IMR-90 (cell line): ENCODE results near the gene MGRN1. TPM values are rescaled to one million over a fixed set of nuclear protein-coding genes. Genes with fewer than 3 reads are reported as not detected.

Experiments
- ATAC-seq: fragments of 200-7000 bp; cut with Tn5 transposase; 2 replicates; pipeline ENCODE4 v1.9.1; 2020; ENCODE audit warnings: low read depth, mild to moderate bottlenecking, moderate library complexity
- BruUV-seq: library from RNA; stranded (reverse); fragments of 400-500 nt; replicated peaks from 2 replicates; lab custom pipeline; 2021; lab: Mats Ljungman, UMichigan
- CTCF ChIA-PET: fragments of 300-600 bp; formaldehyde crosslinking; extraction: SDS; loops from one replicate; lab custom pipeline; 2021; ENCODE audit warnings: antibody characterized with exemption; lab: Yijun Ruan, JAX
- POLR2A ChIA-PET: fragments of 300-600 bp; sonication (Branson Sonifier 250); formaldehyde crosslinking; loops from one replicate; lab custom pipeline; 2022; ENCODE audit warnings: antibody characterized with exemption; ENCODE audit not compliant: unreplicated experiment; lab: Charles Lee
- DNase-seq: peaks from one replicate; pipeline ENCODE4 v3.0.0; 2013
- H2AFZ ChIP-seq: replicated peaks from 2 replicates; pipeline ENCODE3; 2013; ENCODE audit warnings: low read length, mild to moderate bottlenecking; ENCODE audit not compliant: poor library complexity
- H2AK5ac ChIP-seq: 2 replicates; pipeline ENCODE4 v1.6.1; 2013; ENCODE audit warnings: low read depth, low read length, inconsistent platforms
- H2AK9ac ChIP-seq: replicated peaks from 2 replicates; pipeline ENCODE3; 2013; ENCODE audit warnings: mild to moderate bottlenecking, low read depth, low read length, moderate library complexity; ENCODE audit not compliant: poor library complexity
- H2BK120ac ChIP-seq: 2 replicates; pipeline ENCODE4 v1.6.1; 2013; ENCODE audit warnings: low read depth, low read length, inconsistent platforms
- H2BK15ac ChIP-seq: 3 replicates; pipeline ENCODE4 v1.6.1; 2013; ENCODE audit warnings: low read depth, low read length, inconsistent platforms
- H2BK20ac ChIP-seq: 2 replicates; pipeline ENCODE4 v1.6.1; 2013; ENCODE audit warnings: low read depth, mild to moderate bottlenecking, inconsistent platforms, low read length, moderate library complexity
- H2BK5ac ChIP-seq: 2 replicates; pipeline ENCODE4 v1.6.1; 2013; ENCODE audit warnings: mild to moderate bottlenecking, low read depth, low read length, inconsistent platforms; ENCODE audit not compliant: poor library complexity, severe bottlenecking
- H3K14ac ChIP-seq: replicated peaks from 2 replicates; pipeline ENCODE4 v1.6.1; 2013; ENCODE audit warnings: low read depth, low read length, inconsistent platforms
- H3K18ac ChIP-seq: 2 replicates; pipeline ENCODE4 v1.6.1; 2013; ENCODE audit warnings: low read depth, low read length, control low read depth
- H3K23ac ChIP-seq: 2 replicates; pipeline ENCODE4 v1.6.1; 2013; ENCODE audit warnings: low read depth, low read length, inconsistent platforms
- H3K27ac ChIP-seq: 2 replicates; pipeline ENCODE4 v1.5.1; 2013; ENCODE audit warnings: mild to moderate bottlenecking, control low read depth, low read length; ENCODE audit not compliant: insufficient read depth
- H3K27me3 ChIP-seq: 2 replicates; pipeline ENCODE4 v1.6.1; 2013; ENCODE audit warnings: low read length; ENCODE audit not compliant: control insufficient read depth, insufficient read depth
- H3K36me3 ChIP-seq: 2 replicates; pipeline ENCODE4 v1.6.1; 2013; ENCODE audit warnings: low read length, mixed read lengths; ENCODE audit not compliant: control insufficient read depth, insufficient read depth
- H3K4ac ChIP-seq: 2 replicates; pipeline ENCODE4 v1.6.1; 2013; ENCODE audit warnings: low read depth, low read length, inconsistent platforms
- H3K4me1 ChIP-seq: 2 replicates; pipeline ENCODE4 v1.6.1; 2013; ENCODE audit warnings: low read length, mixed read lengths; ENCODE audit not compliant: control insufficient read depth, insufficient read depth
- H3K4me2 ChIP-seq: 2 replicates; pipeline ENCODE4 v1.6.1; 2013; ENCODE audit warnings: low read depth, mild to moderate bottlenecking, control low read depth, low read length, moderate library complexity
- H3K4me3 ChIP-seq: 2 replicates; pipeline ENCODE4 v1.5.1; 2013; ENCODE audit warnings: low read depth, mild to moderate bottlenecking, control low read depth, low read length, moderate library complexity; ENCODE audit not compliant: insufficient read depth
- H3K56ac ChIP-seq: 2 replicates; pipeline ENCODE4 v1.6.1; 2013; ENCODE audit warnings: low read length, inconsistent platforms; ENCODE audit not compliant: insufficient read depth; ENCODE audit errors: extremely low read depth
- H3K79me1 ChIP-seq, 2 experiments: 2 replicates each; pipeline ENCODE4 v1.6.1; 2013; ENCODE audit warnings: low read length in 2 of 2, inconsistent platforms in 1 of 2, low read depth in 1 of 2
- H3K9ac ChIP-seq: 2 replicates; pipeline ENCODE4 v1.6.1; 2013; ENCODE audit warnings: low read depth, low read length, control low read depth
- H3K9me1 ChIP-seq: 2 replicates; pipeline ENCODE4 v1.6.1; 2013; ENCODE audit warnings: low read length, inconsistent platforms; ENCODE audit not compliant: insufficient read depth
- H3K9me3 ChIP-seq: 2 replicates; pipeline ENCODE4 v1.6.1; 2013; ENCODE audit warnings: low read length; ENCODE audit not compliant: control insufficient read depth, insufficient read depth
- H4K20me1 ChIP-seq: 2 replicates; pipeline ENCODE4 v1.6.1; 2013; ENCODE audit warnings: low read length, inconsistent platforms; ENCODE audit not compliant: insufficient read depth
- H4K5ac ChIP-seq: 2 replicates; pipeline ENCODE4 v1.6.1; 2013; ENCODE audit warnings: mild to moderate bottlenecking, low read depth, low read length, control low read depth
- H4K8ac ChIP-seq, 2 experiments: 2 replicates each; pipeline ENCODE4 v1.6.1; 2013; ENCODE audit warnings: low read depth in 2 of 2, low read length in 2 of 2, control low read depth in 1 of 2, inconsistent platforms in 1 of 2
- H4K91ac ChIP-seq: 2 replicates; pipeline ENCODE4 v1.6.1; 2013; ENCODE audit warnings: low read depth, low read length, inconsistent platforms; ENCODE audit not compliant: insufficient read depth
- BHLHE40 ChIP-seq: fragments of 150-350 bp; IDR thresholded peaks from 2 replicates; pipeline ENCODE4 v1.6.1; 2016; ENCODE audit warnings: mild to moderate bottlenecking, low read depth, low read length
- FOS ChIP-seq: fragments of 150-350 bp; IDR thresholded peaks from 2 replicates; pipeline ENCODE4 v1.6.1; 2016; ENCODE audit warnings: low read depth, low read length
- MAFK ChIP-seq: IDR thresholded peaks from 2 replicates; pipeline ENCODE4 v1.6.1; 2012; ENCODE audit warnings: low read depth, low read length, improper control_type of control experiment
- MXI1 ChIP-seq: IDR thresholded peaks from 2 replicates; pipeline ENCODE4 v1.6.1; 2012; ENCODE audit warnings: low read depth, mild to moderate bottlenecking, low read length, moderate library complexity, borderline replicate concordance
- NFE2L2 ChIP-seq: fragments of 150-350 bp; IDR thresholded peaks from 2 replicates; pipeline ENCODE4 v1.6.1; 2016; ENCODE audit warnings: low read depth, mild to moderate bottlenecking, low read length
- POLR2A ChIP-seq: IDR thresholded peaks from 2 replicates; pipeline ENCODE4 v1.6.1; 2012; ENCODE audit warnings: mild to moderate bottlenecking, low read depth, low read length
- RAD21 ChIP-seq: IDR thresholded peaks from 2 replicates; pipeline ENCODE4 v1.6.1; 2012; ENCODE audit warnings: low read length, improper control_type of control experiment
- USF2 ChIP-seq: fragments of 150-350 bp; IDR thresholded peaks from 2 replicates; pipeline ENCODE4 v1.6.1; 2017; ENCODE audit warnings: mild to moderate bottlenecking, antibody characterized with exemption, low read length, low read depth
- WGBS, 2 experiments: methylation state at CpG; one replicate each; pipeline versions ENCODE4 v1.1.5 to v1.1.7; 2013; ENCODE audit warnings: missing lambda C conversion rate in 2 of 2; ENCODE audit not compliant: insufficient read length in 1 of 2; ENCODE audit errors: extremely low coverage in 2 of 2; 5-methylcytosine and 5-hydroxymethylcytosine counted together
- dilution Hi-C: fragments of 300-500 bp; cut with HindIII; formaldehyde crosslinking; loops from one replicate; pipeline ENCODE4 v1.14.3; 2018; ENCODE audit warnings: low sequenced_read_pairs; ENCODE audit not compliant: unreplicated experiment
- in situ Hi-C: fragments of 300-500 bp; cut with MboI; formaldehyde crosslinking; loops from 3 replicates; pipeline ENCODE4 v1.14.3; 2019; ENCODE audit warnings: low sequenced_read_pairs, inconsistent platforms, mixed read lengths
- intact Hi-C: fragments of 100-400 bp; cut with micrococcal nuclease; formaldehyde crosslinking; loops from 2 replicates; pipeline ENCODE4 v1.10.0; 2022
- polyA plus RNA-seq, 3 experiments: library from polyadenylated mRNA; depleted of rRNA; stranded (reverse); fragments of >200 nt; gene quantifications; 2 replicates each; pipeline ENCODE4 v1.2.3, GENCODE V29; 2012; ENCODE audit warnings: low replicate concordance in 1 of 3
- total RNA-seq: library from RNA; depleted of rRNA; stranded (reverse); fragments of >200 nt; gene quantifications from 2 replicates; pipeline ENCODE4 v1.2.3, GENCODE V29; 2012
- TF ChIP-seq, protein P1 (sequence below): conservative IDR thresholded peaks from 2 replicates; pipeline ENCODE4 v1.5.1; 2012; ENCODE audit warnings: mild to moderate bottlenecking, low read depth, low read length, improper control_type of control experiment
- TF ChIP-seq, protein P2 (sequence below): fragments of 150-350 bp; IDR thresholded peaks from 2 replicates; pipeline ENCODE4 v1.6.1; 2016; ENCODE audit warnings: low read depth, mild to moderate bottlenecking, low read length, moderate library complexity, borderline replicate concordance

MGRN1 gene
- total and polyA plus RNA-seq, 2 of the 4 experiments (the other 2 are of a cell fraction), result 11.7 to 32.7 TPM

GRCh38 chr16:4647644-4647980 lies 23.0 kb downstream of the MGRN1 start:
- intact Hi-C loops, result no loop called here
- WGBS, 2 experiments, result 100% methylated on average over 4 of the region's 8 CpGs; no CpG with 5 or more reads in 1 of the 2 experiments
- H2AK9ac ChIP-seq, result no peak overlapping the region
- H3K56ac ChIP-seq, result no peak overlapping the region
- H2BK20ac ChIP-seq, result no peak overlapping the region
- H3K4me1 ChIP-seq, result no peaks in the 10 kb centered on the region
- no peak overlapping the region for H3K4me2 ChIP-seq
- H3K18ac ChIP-seq, result no peak overlapping the region
- H2AFZ ChIP-seq, result no peak overlapping the region
- no peaks in the 10 kb centered on the region for H3K9me3 ChIP-seq
- POLR2A ChIA-PET, result no interaction called here
- H4K5ac ChIP-seq, result no peak overlapping the region
- H4K8ac ChIP-seq, result no peak overlapping the region
- H3K23ac ChIP-seq, result no peak overlapping the region
- CTCF ChIA-PET, result no interaction called here
- no peak overlapping the region for H2BK5ac ChIP-seq
- H3K79me1 ChIP-seq, result peaks cover 15 to 60% of the 10 kb centered on the region in 2 experiments
- H3K9me1 ChIP-seq, result no peaks in the 10 kb centered on the region
- TF ChIP-seq MXI1 (no peak), POLR2A (no peak), FOS (no peak), RAD21 (no peak), NFE2L2 (no peak), BHLHE40 (no peak), USF2 (no peak), MAFK (no peak)
- TF ChIP-seq, protein P1, sequence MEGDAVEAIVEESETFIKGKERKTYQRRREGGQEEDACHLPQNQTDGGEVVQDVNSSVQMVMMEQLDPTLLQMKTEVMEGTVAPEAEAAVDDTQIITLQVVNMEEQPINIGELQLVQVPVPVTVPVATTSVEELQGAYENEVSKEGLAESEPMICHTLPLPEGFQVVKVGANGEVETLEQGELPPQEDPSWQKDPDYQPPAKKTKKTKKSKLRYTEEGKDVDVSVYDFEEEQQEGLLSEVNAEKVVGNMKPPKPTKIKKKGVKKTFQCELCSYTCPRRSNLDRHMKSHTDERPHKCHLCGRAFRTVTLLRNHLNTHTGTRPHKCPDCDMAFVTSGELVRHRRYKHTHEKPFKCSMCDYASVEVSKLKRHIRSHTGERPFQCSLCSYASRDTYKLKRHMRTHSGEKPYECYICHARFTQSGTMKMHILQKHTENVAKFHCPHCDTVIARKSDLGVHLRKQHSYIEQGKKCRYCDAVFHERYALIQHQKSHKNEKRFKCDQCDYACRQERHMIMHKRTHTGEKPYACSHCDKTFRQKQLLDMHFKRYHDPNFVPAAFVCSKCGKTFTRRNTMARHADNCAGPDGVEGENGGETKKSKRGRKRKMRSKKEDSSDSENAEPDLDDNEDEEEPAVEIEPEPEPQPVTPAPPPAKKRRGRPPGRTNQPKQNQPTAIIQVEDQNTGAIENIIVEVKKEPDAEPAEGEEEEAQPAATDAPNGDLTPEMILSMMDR, result no peak
- TF ChIP-seq, protein P2, sequence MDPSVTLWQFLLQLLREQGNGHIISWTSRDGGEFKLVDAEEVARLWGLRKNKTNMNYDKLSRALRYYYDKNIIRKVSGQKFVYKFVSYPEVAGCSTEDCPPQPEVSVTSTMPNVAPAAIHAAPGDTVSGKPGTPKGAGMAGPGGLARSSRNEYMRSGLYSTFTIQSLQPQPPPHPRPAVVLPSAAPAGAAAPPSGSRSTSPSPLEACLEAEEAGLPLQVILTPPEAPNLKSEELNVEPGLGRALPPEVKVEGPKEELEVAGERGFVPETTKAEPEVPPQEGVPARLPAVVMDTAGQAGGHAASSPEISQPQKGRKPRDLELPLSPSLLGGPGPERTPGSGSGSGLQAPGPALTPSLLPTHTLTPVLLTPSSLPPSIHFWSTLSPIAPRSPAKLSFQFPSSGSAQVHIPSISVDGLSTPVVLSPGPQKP, result no peak
- H4K91ac ChIP-seq, result no peak overlapping the region
- in situ Hi-C loops, result no loop called here
- H3K14ac ChIP-seq, result no peak overlapping the region
- no peak overlapping the region for H3K4ac ChIP-seq
- no peak overlapping the region for H2BK120ac ChIP-seq
- no TSS peak for BruUV-seq
- H2BK15ac ChIP-seq, result no peak overlapping the region
- DNase-seq (no peak), ATAC-seq (no peak)
- no peaks in the 10 kb centered on the region for H3K27me3 ChIP-seq
- no peak overlapping the region for H3K4me3 ChIP-seq
- H3K9ac ChIP-seq, result no peak overlapping the region
- peaks cover 30% of the 10 kb centered on the region for H3K36me3 ChIP-seq
- no peak overlapping the region for H3K27ac ChIP-seq
- dilution Hi-C loops, result no loop called here
- peaks cover 62% of the 10 kb centered on the region for H4K20me1 ChIP-seq
- H2AK5ac ChIP-seq, result no peak overlapping the region
